Gastrocnemius medialis (tissue), 4 donors: ENCODE measurements around the gene CDK5R1. TPM values are rescaled to one million over a fixed set of nuclear protein-coding genes. Genes with fewer than 3 reads are reported as not detected.

Source experiments
- ATAC-seq, 2 donors: fragments of 150-250 bp; one replicate each; pipeline ENCODE4 v1.9.1; 2016
- DNase-seq, 2 donors: peaks; one replicate each; pipeline ENCODE4 v3.0.0-alpha.2; 2019
- H3K27ac ChIP-seq, 4 donors: fragments of 200-600 bp; sonication (generic); 1 replicate in 1 of 4; 2 replicates in 3 of 4; pipeline ENCODE4 v1.5.1; 2016 to 2018; ENCODE audit warnings: mild to moderate bottlenecking in 2 of 4, moderate library complexity in 1 of 4
- H3K27me3 ChIP-seq, 3 donors: fragments of 200-600 bp; sonication (generic) in 2 of 3; 1 replicate in 1 of 3; 2 replicates in 2 of 3; pipeline versions ENCODE4 v1.5.1 to v1.6.0; 2016 to 2019; ENCODE audit warnings: mild to moderate bottlenecking in 1 of 3, moderate library complexity in 1 of 3
- H3K36me3 ChIP-seq, 2 donors: fragments of 200-600 bp; sonication (generic) in 1 of 2; one replicate each; pipeline ENCODE4 v1.5.1; 2017 to 2018
- H3K4me1 ChIP-seq, 2 donors: fragments of 200-600 bp; sonication (generic) in 1 of 2; one replicate each; pipeline ENCODE4 v1.5.1; 2016 to 2017; ENCODE audit warnings: mild to moderate bottlenecking in 2 of 2
- H3K4me3 ChIP-seq, 4 donors: fragments of 200-600 bp; sonication (generic) in 3 of 4; 1 replicate in 1 of 4; 2 replicates in 3 of 4; pipeline ENCODE4 v1.5.1; 2016 to 2019; ENCODE audit warnings: mild to moderate bottlenecking in 2 of 4
- H3K9me3 ChIP-seq, 3 donors: fragments of 200-600 bp; sonication (generic) in 2 of 3; 1 replicate in 1 of 3; 2 replicates in 2 of 3; pipeline ENCODE4 v1.5.1; 2016 to 2019
- CTCF ChIP-seq, 5 experiments: fragments of 450-650 bp in 3 of 5; fragments of 200-600 bp in 2 of 5; sonication (generic) in 2 of 5; IDR thresholded peaks in 4 of 5; conservative IDR thresholded peaks in 1 of 5; 1 replicate in 4 of 5; 2 replicates in 1 of 5; pipeline ENCODE4 v1.5.1; 2016 to 2019; ENCODE audit warnings: antibody characterized with exemption in 5 of 5, mild to moderate bottlenecking in 3 of 5, moderate library complexity in 3 of 5
- POLR2A ChIP-seq, 2 donors: fragments of 450-650 bp; IDR thresholded peaks; one replicate each; pipeline ENCODE4 v1.6.1; 2017; ENCODE audit warnings: antibody characterized with exemption in 2 of 2, mild to moderate bottlenecking in 2 of 2, moderate library complexity in 2 of 2
- in situ Hi-C, 4 donors: fragments of 200-750 bp; cut with MboI; loops; one replicate each; pipeline versions ENCODE4 v1.15.0 to v1.8.0; 2017; ENCODE audit warnings: low sequenced_read_pairs in 4 of 4
- intact Hi-C: fragments of 100-400 bp; cut with DNase I; formaldehyde crosslinking; loops from one replicate; pipeline ENCODE4 v1.15.1; 2023; ENCODE audit warnings: low total_unique reads
- total RNA-seq, 4 donors: library from RNA; depleted of rRNA; stranded (reverse); fragments of >200 nt; gene quantifications; one replicate each; pipeline versions ENCODE4 v1.1.0 to v1.2.3, GENCODE V29; 2016

Gene CDK5R1
- total RNA-seq, result 1 to 10 TPM in 3 of 4 donors, under 1 TPM in 1; 0.15 to 2.2 (median 1.5) TPM

DNA sequence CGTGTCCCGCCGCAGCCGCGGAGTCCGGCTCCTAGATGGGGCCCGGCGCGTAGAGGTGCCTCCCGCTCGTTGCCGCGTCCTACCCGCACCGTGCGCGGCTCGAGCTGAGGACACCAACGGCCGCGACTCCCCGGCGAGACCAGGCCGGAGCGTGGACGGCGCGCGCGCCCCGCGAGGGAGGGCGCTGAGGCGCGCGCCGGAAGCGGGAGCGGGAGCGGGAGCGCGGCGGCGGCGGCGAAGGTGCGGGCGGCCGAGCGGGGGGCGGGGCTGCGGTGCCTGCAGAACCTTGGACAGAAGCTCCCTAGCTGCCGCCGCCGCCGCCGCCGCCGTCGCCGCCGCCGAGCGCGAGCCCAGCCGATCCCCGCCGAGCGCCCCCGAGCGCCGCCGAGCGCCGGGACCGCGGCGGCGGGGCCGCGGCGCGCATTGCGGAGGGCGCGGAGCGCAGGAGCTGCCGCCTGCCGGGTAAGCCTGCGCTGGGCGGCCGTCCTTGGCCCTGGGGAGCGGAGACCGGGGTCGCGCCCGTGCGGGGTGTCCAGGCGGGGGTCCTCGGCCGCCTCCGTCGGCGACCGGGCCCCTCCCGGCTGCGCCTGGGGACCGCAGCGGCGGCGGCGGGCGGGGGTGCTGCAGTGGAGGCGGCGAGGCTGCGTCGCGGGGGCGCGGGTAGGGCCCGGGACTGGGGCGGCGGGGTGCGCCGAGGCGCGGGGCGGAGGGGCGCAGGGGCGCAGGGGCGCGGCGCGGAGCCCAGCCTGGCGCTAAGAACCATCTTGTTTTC, at the start of gene CDK5R1:
TSS of gene CDK5R1 (plus strand) at position 293 of the 772 bp plus-strand sequence. CDS start 628 bp downstream, outside the sequence.
- DNase-seq, result no peak

GRCh38 chr17:32440722-32441121, 46.1 kb upstream of the CDK5R1 start:
- peaks cover 8 to 12% of the 10 kb centered on the region in 2 donors for H3K4me1 ChIP-seq
- H3K9me3 ChIP-seq, result no peaks in the 10 kb centered on the region
- H3K36me3 ChIP-seq, result no peaks in the 10 kb centered on the region
- in situ Hi-C loops (no loop called here), intact Hi-C loops (no loop called here)
- no peaks in the 10 kb centered on the region for H3K27me3 ChIP-seq
- H3K4me3 ChIP-seq, result no peak overlapping the region
- ATAC-seq (no peak), DNase-seq (no peak)
- no peak overlapping the region for H3K27ac ChIP-seq
- no peak for TF ChIP-seq CTCF (IDR thresholded peaks at IDR 0.05 in 4 of 5, conservative IDR thresholded peaks at IDR 0.05 in 1 of 5)
- no peak for TF ChIP-seq POLR2A (IDR thresholded peaks at IDR 0.05)

More for the DNA sequence above, at the start of gene CDK5R1:
- Histone ChIP-seq H3K27me3 (no peaks in the 10 kb centered on the region), H3K4me3 (peak within 1 kb of the TSS; percentile 53 to 75 (median 55)), H3K27ac (peak within 1 kb of the TSS; percentile 79 to 93 (median 86)), H3K36me3 (peaks cover 0 to 14% of the 10 kb centered on the region in 2 donors), H3K4me1 (peaks cover 12 to 26% of the 10 kb centered on the region in 2 donors), H3K9me3 (no peaks in the 10 kb centered on the region)
- TF ChIP-seq CTCF (IDR thresholded peaks at IDR 0.05 in 4 of 5, conservative IDR thresholded peaks at IDR 0.05 in 1 of 5) (no peak), POLR2A (IDR thresholded peaks at IDR 0.05) (peak in 1 of 2 donors; percentile 48)
- intact Hi-C loops (loop anchor here (5.0 kb wide), 1 partner anchor 270 kb away; no protein-coding TSS in a partner anchor), in situ Hi-C loops (loop anchor here in 1 of 4 donors (25.0 kb wide), 1 partner anchor 400 kb away; the partner anchor contains the start of gene MYO1D)
- peak; percentile 64 to 71 for ATAC-seq

DNA sequence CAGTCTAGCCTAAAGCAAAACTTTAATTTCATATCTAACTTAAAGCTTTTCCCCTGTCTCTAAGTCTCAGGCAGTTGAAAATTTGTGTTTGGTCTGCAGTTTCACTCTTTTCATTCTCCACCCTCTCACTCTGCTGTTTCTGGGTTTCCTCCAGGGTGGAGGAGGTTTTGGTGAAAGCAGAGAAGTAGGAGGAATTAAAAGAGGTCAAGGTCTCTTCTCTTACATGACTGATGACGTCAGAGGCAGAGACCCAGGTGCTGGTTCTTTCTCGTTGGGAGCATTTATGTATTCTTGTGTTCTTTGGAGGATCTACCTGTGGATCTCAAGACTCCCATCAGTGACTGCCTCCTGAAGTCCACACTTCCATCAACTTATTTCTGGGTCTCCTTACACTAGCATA, 44.9 kb upstream of the CDK5R1 start:
- no peak for ATAC-seq
- peaks cover 19 to 23% of the 10 kb centered on the region in 2 donors for H3K4me1 ChIP-seq
- no peak for DNase-seq
- no peak overlapping the region for H3K4me3 ChIP-seq
- no peaks in the 10 kb centered on the region for H3K9me3 ChIP-seq
- no peak overlapping the region for H3K27ac ChIP-seq
- H3K27me3 ChIP-seq, result no peaks in the 10 kb centered on the region
- in situ Hi-C loops, result no loop called here
- intact Hi-C loops, result no loop called here
- H3K36me3 ChIP-seq, result peaks cover 0 to 1% of the 10 kb centered on the region in 2 donors
- TF ChIP-seq CTCF (IDR thresholded peaks at IDR 0.05 in 4 of 5, conservative IDR thresholded peaks at IDR 0.05 in 1 of 5) (no peak), POLR2A (IDR thresholded peaks at IDR 0.05) (no peak)

- ATAC-seq (peak in 1 of 2 donors; percentile 3), DNase-seq (no peak)
- Histone ChIP-seq H3K4me1 (peaks cover 31 to 32% of the 10 kb centered on the region in 2 donors), H3K4me3 (peak overlapping the region; percentile 89 to 100 (median 92)), H3K9me3 (no peaks in the 10 kb centered on the region), H3K36me3 (peaks cover 0 to 21% of the 10 kb centered on the region in 2 donors), H3K27me3 (no peaks in the 10 kb centered on the region), H3K27ac (peak overlapping the region; percentile 90 to 99 (median 98))
- TF ChIP-seq POLR2A (IDR thresholded peaks at IDR 0.05), result no peak
- TF ChIP-seq CTCF (IDR thresholded peaks at IDR 0.05 in 4 of 5, conservative IDR thresholded peaks at IDR 0.05 in 1 of 5), result no peak
- in situ Hi-C loops, result no loop called here
- intact Hi-C loops, result loop anchor here (2.0 kb wide), 2 partner anchors 19 to 53 kb away; no protein-coding TSS in a partner anchor
Measured at GRCh38 chr17:32443827-32444300, 42.9 kb upstream of the CDK5R1 start.
